HepG2 (cell line): ENCODE results near the gene PTTG1. TPM values are rescaled to one million over a fixed set of nuclear protein-coding genes. Genes with fewer than 3 reads are reported as not detected.
A peak's percentile ranks its signal among the peaks of the same experiment; 100 is the strongest.

Source experiments
- ARID5B ChIP-seq: IDR thresholded peaks from 2 replicates; pipeline ENCODE4 v1.4.0; 2020; ENCODE audit warnings: mild to moderate bottlenecking, missing genetic modification reagents
- EHMT2 ChIP-seq: fragments of 200-600 bp; sonication (generic); IDR thresholded peaks from 2 replicates; pipeline ENCODE4 v1.7.0; 2017; ENCODE audit warnings: antibody characterized with exemption, low read depth, low read length, borderline replicate concordance
- GTF2F1 ChIP-seq: fragments of 150-350 bp; IDR thresholded peaks from 2 replicates; pipeline ENCODE4 v1.6.1; 2014; ENCODE audit warnings: low read length
- HNF4G ChIP-seq, 2 experiments: sonication (generic) in 1 of 2; formaldehyde crosslinking in 1 of 2; IDR thresholded peaks; 2 replicates each; pipeline versions ENCODE4 v1.4.0 to v1.6.1; 2011 to 2020; ENCODE audit warnings: borderline replicate concordance in 2 of 2, low read depth in 2 of 2, mild to moderate bottlenecking in 2 of 2, low read length in 1 of 2, missing genetic modification reagents in 1 of 2, moderate library complexity in 1 of 2
- LCORL ChIP-seq, 2 experiments: fragments of 450-650 bp in 1 of 2; sonication (generic) in 1 of 2; formaldehyde crosslinking in 1 of 2; IDR thresholded peaks; 2 replicates each; pipeline versions ENCODE4 v1.5.0 to v1.6.1; 2017 to 2020; ENCODE audit warnings: antibody characterized with exemption in 1 of 2, missing genetic modification reagents in 1 of 2
- MATR3 ChIP-seq: sonication (generic); formaldehyde crosslinking; IDR thresholded peaks from 2 replicates; pipeline ENCODE4 v1.4.0; 2020; ENCODE audit warnings: missing genetic modification reagents
- MBD4 ChIP-seq: IDR thresholded peaks from 2 replicates; pipeline ENCODE4 v1.6.1; 2012; ENCODE audit warnings: low read length, inconsistent platforms, borderline replicate concordance
- XBP1 ChIP-seq: sonication (generic); formaldehyde crosslinking; IDR thresholded peaks from 2 replicates; pipeline ENCODE4 v1.5.0; 2020; ENCODE audit warnings: missing genetic modification reagents
- ZKSCAN8 ChIP-seq: IDR thresholded peaks from 2 replicates; pipeline ENCODE4 v1.6.1; 2016; ENCODE audit warnings: borderline replicate concordance, missing genetic modification reagents, missing compliant biosample characterization
- ZNF160 ChIP-seq: sonication (generic); formaldehyde crosslinking; IDR thresholded peaks from 2 replicates; pipeline ENCODE4 v1.8.0; 2022; ENCODE audit warnings: mild to moderate bottlenecking, inconsistent platforms, missing genetic modification reagents
- ZNF354B ChIP-seq: sonication (generic); formaldehyde crosslinking; IDR thresholded peaks from 2 replicates; pipeline ENCODE4 v1.8.0; 2022; ENCODE audit warnings: mild to moderate bottlenecking, missing genetic modification reagents
- ZNF367 ChIP-seq: sonication (generic); formaldehyde crosslinking; IDR thresholded peaks from 2 replicates; pipeline ENCODE4 v1.4.0; 2020; ENCODE audit warnings: missing genetic modification reagents, borderline replicate concordance
- ZNF570 ChIP-seq: sonication (generic); formaldehyde crosslinking; IDR thresholded peaks from 2 replicates; pipeline ENCODE4 v1.4.0; 2020; ENCODE audit warnings: mild to moderate bottlenecking, missing genetic modification reagents, borderline replicate concordance
- ZNF646 ChIP-seq: sonication (generic); formaldehyde crosslinking; IDR thresholded peaks from 2 replicates; pipeline ENCODE4 v1.9.0; 2021; ENCODE audit warnings: mild to moderate bottlenecking, missing genetic modification reagents
- polyA plus RNA-seq, 8 experiments: library from polyadenylated mRNA; depleted of rRNA in 3 of 8; stranded (reverse) in 7 of 8; unstranded in 1 of 8; fragments of >200 nt; fragmentation: Illumina TruSeq in 4 of 8; extraction: Trizol in 4 of 8; gene quantifications; 2 replicates each; pipeline versions ENCODE4 v1.2.1 to v1.2.3, GENCODE V29; 2011 to 2016; ENCODE audit warnings: low read depth in 4 of 8, missing spikeins in 1 of 8, mixed read lengths in 1 of 8; ENCODE audit not compliant: insufficient read depth in 1 of 8
- total RNA-seq, 5 experiments: library from RNA; depleted of rRNA; stranded (reverse); fragments of >200 nt; fragmentation: Illumina TruSeq; extraction: Trizol; gene quantifications; 2 replicates each; pipeline ENCODE4 v1.2.3, GENCODE V29; 2016; ENCODE audit warnings: low read depth in 1 of 5
- TF ChIP-seq, protein P1 (sequence below): IDR thresholded peaks from 2 replicates; pipeline ENCODE4 v1.6.1; 2016; ENCODE audit warnings: control low read depth
- TF ChIP-seq, protein P2 (sequence below): sonication (generic); formaldehyde crosslinking; IDR thresholded peaks from 2 replicates; pipeline ENCODE4 v1.4.0; 2020; ENCODE audit warnings: mild to moderate bottlenecking, missing genetic modification reagents

The PTTG1 gene
- total and polyA plus RNA-seq, 2 of the 13 experiments (the other 11 are each of a cell fraction or from before 2014, with no cell fraction given), result 102 to 161 TPM

DNA sequence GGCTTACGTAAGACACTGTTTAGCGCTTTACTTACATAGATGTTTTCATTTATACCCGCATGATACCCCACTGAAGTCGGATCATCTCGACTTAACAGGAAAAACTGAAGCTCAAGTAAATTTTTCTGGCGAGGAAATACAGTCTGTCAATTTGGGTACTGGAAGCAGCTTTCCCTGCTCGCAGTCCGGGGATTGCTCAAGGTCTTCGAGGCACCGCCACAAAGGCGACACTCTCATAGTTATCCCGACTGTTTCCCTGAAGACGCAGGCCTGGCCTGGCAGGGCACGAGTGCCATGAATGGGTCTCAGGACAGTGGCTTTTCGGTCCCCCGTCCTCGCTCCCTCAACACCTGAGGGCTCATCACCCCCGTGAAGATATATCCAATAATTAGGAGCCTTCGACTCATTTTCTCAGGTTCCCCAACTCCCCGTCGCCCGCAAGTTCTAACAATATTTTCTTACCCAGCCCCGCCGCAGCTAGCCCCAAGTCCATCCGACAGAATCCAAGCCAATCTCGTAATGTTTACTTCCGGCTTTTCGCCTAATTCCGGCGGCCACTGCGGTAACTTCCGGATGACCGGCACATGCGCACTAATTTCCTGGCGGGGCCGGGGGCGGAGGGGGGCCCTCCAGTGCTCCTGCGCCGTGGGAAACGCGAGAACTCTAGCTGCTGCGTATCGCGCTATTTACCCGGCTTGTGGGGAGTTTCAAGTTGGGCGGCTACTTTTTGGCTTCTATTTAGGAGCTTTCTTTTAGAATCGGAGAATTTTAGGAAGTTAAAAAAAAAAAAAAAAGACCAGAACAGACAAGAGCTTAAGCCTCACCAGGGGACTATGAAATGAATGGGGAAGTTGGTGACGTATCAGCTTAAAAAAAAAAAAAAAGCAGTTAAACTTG, 2.8 kb upstream of the PTTG1 start, which contains the start of gene SLU7 (continued):
- TF ChIP-seq ZNF646 (CRISPR knock-in tag), result no peak
- no peak for TF ChIP-seq LCORL (IDR thresholded peaks at IDR 0.05)
- no peak for TF ChIP-seq LCORL (CRISPR knock-in tag; IDR thresholded peaks at IDR 0.05)
- TF ChIP-seq ZKSCAN8, result no peak
- TF ChIP-seq, protein P1, sequence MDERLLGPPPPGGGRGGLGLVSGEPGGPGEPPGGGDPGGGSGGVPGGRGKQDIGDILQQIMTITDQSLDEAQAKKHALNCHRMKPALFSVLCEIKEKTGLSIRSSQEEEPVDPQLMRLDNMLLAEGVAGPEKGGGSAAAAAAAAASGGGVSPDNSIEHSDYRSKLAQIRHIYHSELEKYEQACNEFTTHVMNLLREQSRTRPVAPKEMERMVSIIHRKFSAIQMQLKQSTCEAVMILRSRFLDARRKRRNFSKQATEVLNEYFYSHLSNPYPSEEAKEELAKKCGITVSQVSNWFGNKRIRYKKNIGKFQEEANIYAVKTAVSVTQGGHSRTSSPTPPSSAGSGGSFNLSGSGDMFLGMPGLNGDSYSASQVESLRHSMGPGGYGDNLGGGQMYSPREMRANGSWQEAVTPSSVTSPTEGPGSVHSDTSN (CRISPR knock-in tag), result no peak
- TF ChIP-seq GTF2F1, result no peak
- 0 out of 2 replicates have a peak, but pooled peaks have one; percentile 19 for TF ChIP-seq ARID5B (CRISPR knock-in tag)
- no peak for TF ChIP-seq HNF4G (IDR thresholded peaks at IDR 0.05; ENCODE audit: borderline replicate concordance, low read depth, low read length)
- TF ChIP-seq HNF4G (CRISPR knock-in tag; IDR thresholded peaks at IDR 0.05; ENCODE audit: borderline replicate concordance, low read depth), result no peak
- no peak for TF ChIP-seq EHMT2
- TF ChIP-seq MBD4, result no peak
- TF ChIP-seq ZNF367 (CRISPR knock-in tag), result no peak
- TF ChIP-seq, protein P2, sequence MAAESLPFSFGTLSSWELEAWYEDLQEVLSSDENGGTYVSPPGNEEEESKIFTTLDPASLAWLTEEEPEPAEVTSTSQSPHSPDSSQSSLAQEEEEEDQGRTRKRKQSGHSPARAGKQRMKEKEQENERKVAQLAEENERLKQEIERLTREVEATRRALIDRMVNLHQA, result no peak
- TF ChIP-seq ZNF354B (CRISPR knock-in tag), result no peak
- TF ChIP-seq ZNF160 (CRISPR knock-in tag), result no peak
- TF ChIP-seq XBP1 (CRISPR knock-in tag), result no peak
- TF ChIP-seq MATR3 (CRISPR knock-in tag), result no peak
- no peak for TF ChIP-seq ZNF570 (CRISPR knock-in tag)
